Stomach (tissue), 4 donors: ENCODE measurements around the gene CELF4.

Experiments
- POLR2A ChIP-seq, 4 donors: fragments of 450-650 bp; IDR thresholded peaks; one replicate each; pipeline ENCODE4 v1.6.1; 2016; ENCODE audit warnings: antibody characterized with exemption in 4 of 4, control low read depth in 2 of 4, mild to moderate bottlenecking in 1 of 4, moderate library complexity in 1 of 4
- TF ChIP-seq, protein P1 (sequence below), 7 experiments: fragments of 450-650 bp in 4 of 7; fragments of 200-600 bp in 3 of 7; sonication (generic) in 3 of 7; IDR thresholded peaks; one replicate each; pipeline ENCODE4 v1.5.1; 2016 to 2019; ENCODE audit warnings: antibody characterized with exemption in 7 of 7, control low read depth in 2 of 7, mild to moderate bottlenecking in 1 of 7

GRCh38 chr18:37486848-37487247, 78.8 kb downstream of the CELF4 start:
- TF ChIP-seq, protein P1, sequence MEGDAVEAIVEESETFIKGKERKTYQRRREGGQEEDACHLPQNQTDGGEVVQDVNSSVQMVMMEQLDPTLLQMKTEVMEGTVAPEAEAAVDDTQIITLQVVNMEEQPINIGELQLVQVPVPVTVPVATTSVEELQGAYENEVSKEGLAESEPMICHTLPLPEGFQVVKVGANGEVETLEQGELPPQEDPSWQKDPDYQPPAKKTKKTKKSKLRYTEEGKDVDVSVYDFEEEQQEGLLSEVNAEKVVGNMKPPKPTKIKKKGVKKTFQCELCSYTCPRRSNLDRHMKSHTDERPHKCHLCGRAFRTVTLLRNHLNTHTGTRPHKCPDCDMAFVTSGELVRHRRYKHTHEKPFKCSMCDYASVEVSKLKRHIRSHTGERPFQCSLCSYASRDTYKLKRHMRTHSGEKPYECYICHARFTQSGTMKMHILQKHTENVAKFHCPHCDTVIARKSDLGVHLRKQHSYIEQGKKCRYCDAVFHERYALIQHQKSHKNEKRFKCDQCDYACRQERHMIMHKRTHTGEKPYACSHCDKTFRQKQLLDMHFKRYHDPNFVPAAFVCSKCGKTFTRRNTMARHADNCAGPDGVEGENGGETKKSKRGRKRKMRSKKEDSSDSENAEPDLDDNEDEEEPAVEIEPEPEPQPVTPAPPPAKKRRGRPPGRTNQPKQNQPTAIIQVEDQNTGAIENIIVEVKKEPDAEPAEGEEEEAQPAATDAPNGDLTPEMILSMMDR (IDR thresholded peaks at IDR 0.05), result no peak
- TF ChIP-seq POLR2A (IDR thresholded peaks at IDR 0.05), result no peak
